Measurements from ENCODE around the gene TMEM132A.

Gene TMEM132A

DNA sequence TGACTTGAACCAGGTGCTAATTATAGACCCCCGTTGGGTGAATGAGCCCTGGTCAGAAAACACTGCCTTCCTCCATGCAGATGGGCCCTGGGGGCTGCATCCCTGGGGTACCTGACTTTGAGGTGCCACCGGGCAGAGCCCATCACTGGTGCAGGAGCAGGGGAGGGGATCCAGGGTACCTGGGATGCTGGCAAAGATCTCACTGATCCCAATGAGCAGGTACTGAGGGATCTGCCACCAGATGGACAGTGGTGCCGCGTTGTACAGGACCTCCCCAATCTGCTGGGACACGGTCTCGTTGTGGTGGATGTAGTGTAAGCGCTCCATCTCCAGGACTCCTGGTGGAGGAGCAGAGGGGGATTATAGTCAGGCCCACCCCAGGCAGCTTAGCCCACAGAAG, 15.0 kb downstream of the TMEM132A start:
- CTCF ChIA-PET = no interaction called here
- DNase-seq (ENCODE audit: low spot score) = no peak
- TF ChIP-seq, protein P1, sequence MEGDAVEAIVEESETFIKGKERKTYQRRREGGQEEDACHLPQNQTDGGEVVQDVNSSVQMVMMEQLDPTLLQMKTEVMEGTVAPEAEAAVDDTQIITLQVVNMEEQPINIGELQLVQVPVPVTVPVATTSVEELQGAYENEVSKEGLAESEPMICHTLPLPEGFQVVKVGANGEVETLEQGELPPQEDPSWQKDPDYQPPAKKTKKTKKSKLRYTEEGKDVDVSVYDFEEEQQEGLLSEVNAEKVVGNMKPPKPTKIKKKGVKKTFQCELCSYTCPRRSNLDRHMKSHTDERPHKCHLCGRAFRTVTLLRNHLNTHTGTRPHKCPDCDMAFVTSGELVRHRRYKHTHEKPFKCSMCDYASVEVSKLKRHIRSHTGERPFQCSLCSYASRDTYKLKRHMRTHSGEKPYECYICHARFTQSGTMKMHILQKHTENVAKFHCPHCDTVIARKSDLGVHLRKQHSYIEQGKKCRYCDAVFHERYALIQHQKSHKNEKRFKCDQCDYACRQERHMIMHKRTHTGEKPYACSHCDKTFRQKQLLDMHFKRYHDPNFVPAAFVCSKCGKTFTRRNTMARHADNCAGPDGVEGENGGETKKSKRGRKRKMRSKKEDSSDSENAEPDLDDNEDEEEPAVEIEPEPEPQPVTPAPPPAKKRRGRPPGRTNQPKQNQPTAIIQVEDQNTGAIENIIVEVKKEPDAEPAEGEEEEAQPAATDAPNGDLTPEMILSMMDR (conservative IDR thresholded peaks at IDR 0.05; ENCODE audit: low read depth) = no peak
- no peak overlapping the region for H3K27ac ChIP-seq
- POLR2A ChIA-PET (ENCODE audit: low non-redundant PET) = no interaction called here

DNA sequence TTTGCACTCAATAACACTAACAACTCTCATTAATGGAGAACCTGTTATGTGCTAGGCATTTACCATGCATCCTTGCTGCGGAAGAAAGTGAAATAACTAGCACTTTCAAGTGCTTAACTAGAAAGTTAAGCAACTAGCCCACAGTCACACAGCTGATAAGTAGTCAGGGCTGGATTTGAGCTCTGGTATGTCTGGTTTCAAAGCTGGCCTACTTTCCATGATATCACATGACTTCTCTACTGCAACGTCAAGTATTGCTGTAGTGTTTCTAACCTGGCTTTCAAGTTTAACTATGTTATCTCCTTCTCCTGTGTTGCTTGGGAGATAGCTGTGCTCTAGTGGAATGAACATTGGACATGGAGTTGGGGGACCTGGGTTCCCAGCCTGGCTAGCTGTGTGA, 15.6 kb downstream of the TMEM132A start:
- ChIA-PET POLR2A (ENCODE audit: low non-redundant PET) (no interaction called here), CTCF (interaction anchor here (0.6 kb wide), 1 partner anchor 32 kb away, joined by 3 read pairs; no protein-coding TSS in a partner anchor)
- TF ChIP-seq, protein P1 (conservative IDR thresholded peaks at IDR 0.05; ENCODE audit: low read depth) = no peak
- DNase-seq (ENCODE audit: low spot score) = no peak
- no peak overlapping the region for H3K27ac ChIP-seq

DNA sequence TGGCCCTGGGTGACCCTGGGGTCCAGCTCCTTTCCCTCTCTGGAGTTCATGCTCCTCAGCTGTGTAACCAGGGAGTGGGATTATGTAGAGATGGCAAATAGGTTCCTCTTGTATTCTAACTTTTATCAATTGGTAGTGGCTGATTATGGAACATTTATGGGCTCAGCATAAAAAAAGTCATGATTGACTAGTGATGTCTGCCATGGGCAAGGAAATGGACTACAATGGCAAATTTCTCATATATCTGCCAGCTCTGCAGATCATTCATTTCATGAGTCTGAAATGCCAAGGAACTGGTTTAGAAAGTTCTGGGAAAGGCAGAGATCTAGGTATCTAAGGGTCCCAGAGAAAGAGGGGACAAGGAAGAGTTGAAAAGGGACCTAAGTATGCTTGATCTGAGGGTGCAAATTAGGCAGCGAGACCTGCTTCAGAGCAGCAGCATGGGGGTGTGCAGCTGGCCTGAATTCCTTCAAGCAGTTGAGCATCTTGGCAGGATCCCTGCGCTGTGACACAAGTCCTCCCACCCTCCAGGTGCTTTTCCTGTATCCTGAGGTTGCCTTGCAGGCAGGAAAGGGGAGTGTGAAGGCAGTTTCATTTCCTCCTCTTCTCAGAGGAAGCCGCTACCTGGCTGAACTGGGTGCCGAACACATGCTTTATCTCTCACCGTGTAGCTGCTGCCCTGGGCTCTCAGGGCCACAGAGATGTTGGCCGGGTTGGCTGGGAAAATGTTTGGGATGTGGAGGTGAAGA, 17.3 kb downstream of the TMEM132A start:
- CTCF ChIA-PET = interaction anchor here (0.6 kb wide), 1 partner anchor 650 kb away, joined by 7 read pairs; no protein-coding TSS in a partner anchor
- POLR2A ChIA-PET (ENCODE audit: low non-redundant PET) = interaction anchor here (0.6 kb wide), 1 partner anchor 16 kb away, joined by 9 read pairs; no protein-coding TSS in a partner anchor
- TF ChIP-seq, protein P1 (conservative IDR thresholded peaks at IDR 0.05; ENCODE audit: low read depth) = no peak
- DNase-seq (ENCODE audit: low spot score) = no peak
- no peak overlapping the region for H3K27ac ChIP-seq

DNA sequence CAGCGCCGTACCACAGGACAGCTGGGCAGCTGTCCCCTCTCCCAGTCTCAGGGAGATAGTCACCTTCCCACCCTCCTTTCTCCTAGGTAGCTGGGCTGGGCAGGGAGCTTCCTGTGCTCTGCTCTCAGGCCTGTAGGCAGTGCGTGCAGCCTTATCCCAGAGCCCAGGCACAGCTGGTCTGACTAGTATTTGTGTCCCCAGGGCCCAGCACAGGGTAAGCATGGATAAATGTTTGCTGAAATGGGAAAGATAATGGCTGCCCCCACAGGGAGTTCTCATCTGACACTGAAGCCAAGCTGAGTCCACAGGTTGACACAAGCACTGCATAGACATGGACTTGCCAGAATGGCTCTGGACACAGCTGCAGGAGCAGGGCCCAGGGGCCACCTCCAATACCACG, 18.0 kb downstream of the TMEM132A start:
- DNase-seq (ENCODE audit: low spot score) = no peak
- ChIA-PET CTCF (interaction anchor here (0.6 kb wide), 1 partner anchor 105 kb away, joined by 3 read pairs; no protein-coding TSS in a partner anchor), POLR2A (ENCODE audit: low non-redundant PET) (interaction anchor here (0.6 kb wide), 1 partner anchor 17 kb away, joined by 9 read pairs; no protein-coding TSS in a partner anchor)
- TF ChIP-seq, protein P1 (conservative IDR thresholded peaks at IDR 0.05; ENCODE audit: low read depth) = no peak
- no peak overlapping the region for H3K27ac ChIP-seq

DNA sequence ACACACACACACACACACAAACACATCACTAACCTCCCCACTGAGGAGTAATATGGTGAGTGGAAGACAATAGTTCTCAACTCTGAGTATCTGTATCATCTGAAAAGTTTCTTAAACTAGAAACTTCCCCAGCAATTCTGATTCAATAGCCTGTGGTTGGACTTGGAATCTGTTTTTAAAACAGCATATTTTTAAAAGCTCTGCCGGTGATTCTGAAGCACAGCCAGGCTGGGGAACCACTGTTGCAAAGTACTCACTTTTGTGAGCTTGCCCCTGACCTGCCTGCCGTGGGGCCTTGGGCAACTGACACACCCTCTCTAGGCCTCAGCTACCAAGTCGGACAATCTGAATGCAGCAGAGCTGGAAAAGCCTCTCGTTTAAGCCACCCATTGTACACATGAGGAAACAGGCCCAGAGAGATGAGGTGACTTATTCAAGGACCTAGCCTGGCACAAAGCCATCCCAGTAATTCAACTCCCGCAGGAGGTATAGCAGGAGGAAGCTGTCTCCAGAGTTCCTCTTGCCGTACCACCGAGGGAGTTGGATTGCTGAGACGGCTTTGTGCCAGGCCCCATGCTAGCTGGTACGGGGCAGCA, 18.8 kb downstream of the TMEM132A start:
- DNase-seq (ENCODE audit: low spot score) = no peak
- TF ChIP-seq, protein P1 (conservative IDR thresholded peaks at IDR 0.05; ENCODE audit: low read depth) = no peak
- no peak overlapping the region for H3K27ac ChIP-seq
- ChIA-PET CTCF (interaction anchor here (0.5 to 0.8 kb wide), 3 partner anchors 15 to 1143 kb away, joined by 3 to 5 read pairs (median 5); no protein-coding TSS in a partner anchor), POLR2A (ENCODE audit: low non-redundant PET) (no interaction called here)

DNA sequence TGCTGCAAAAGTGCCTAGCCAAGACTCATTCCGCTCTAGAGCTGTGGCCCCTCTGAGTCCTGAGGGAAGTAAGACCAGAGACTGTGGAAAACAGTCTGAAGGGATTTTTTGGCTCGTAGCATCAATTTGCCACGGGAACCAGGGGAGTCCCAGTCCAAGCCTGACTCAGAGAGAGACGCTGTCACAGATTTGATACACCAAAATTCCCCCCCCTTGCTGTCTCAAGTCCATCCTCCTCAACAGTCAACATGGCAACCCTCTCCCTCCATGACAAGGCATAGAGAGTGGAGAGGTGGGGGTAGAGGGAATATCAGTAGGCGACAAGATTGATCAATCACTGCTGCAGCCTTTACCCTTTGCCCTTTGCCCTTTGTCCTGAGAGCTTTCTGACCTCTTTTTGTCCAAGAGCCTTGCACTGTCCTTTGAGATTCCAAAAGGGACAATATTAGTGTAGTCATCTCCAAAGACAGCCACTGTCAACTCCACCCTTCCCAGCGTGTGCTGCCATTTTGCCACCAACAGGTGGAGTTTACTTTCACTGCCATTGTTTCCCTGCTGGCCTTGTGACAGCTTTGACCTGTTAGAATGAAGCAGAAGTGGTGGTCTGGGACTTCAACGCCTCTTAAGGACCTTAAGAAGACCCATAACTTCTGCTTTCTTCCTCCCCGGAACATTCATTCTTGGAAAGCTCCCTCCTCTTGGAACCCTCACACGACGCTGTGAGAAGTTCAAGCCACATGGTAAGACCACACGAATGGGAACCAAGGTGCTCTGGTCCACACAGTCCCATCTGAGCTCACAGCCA, 20.4 kb downstream of the TMEM132A start:
- POLR2A ChIA-PET (ENCODE audit: low non-redundant PET) = no interaction called here
- CTCF ChIA-PET = no interaction called here
- DNase-seq (ENCODE audit: low spot score) = no peak
- H3K27ac ChIP-seq = no peak overlapping the region
- TF ChIP-seq, protein P1 (conservative IDR thresholded peaks at IDR 0.05; ENCODE audit: low read depth) = no peak
